ENCODE data around the gene CCDC40. TPM values are rescaled to one million over a fixed set of nuclear protein-coding genes. Genes with fewer than 3 reads are reported as not detected.

Gene CCDC40
- total and polyA plus RNA-seq, 2 of the 13 experiments (the other 11 are each of a cell fraction or from before 2014, with no cell fraction given): 4.1 to 5.5 TPM

DNA sequence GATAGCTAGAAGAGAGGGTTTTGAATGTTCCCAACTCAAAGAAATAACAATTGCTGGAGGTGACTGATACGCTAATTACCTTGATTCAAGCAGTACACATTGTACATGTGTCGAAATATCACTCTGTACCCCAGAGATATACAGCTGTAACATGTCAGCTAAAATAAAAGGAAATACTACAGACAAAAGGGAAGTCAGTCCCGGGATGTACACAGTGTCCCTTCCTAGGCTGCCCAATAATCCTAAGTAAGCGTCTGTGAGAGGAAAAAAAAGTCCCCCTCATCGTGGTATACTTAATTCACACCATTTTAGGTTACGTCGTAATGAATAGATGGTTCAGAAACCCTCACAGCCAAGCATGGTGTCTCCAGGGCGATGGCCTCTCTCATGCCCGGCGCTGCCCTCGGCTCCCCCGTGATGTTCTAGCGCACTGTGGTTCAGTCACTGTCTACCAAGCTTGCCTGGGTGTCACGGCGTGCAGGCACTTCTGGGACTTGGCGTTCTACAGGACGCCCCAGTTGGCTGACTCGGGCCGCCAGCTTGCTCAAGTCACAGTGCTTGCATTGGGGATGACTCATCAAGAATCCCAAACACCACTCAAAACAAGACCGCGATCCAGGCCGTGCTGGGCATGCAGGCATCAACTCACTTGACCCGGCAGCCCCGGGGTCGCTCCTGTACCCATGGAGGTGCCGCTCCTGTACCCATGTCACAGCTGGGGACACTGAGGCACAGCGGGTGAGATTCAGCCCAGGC, 27.6 kb downstream of the CCDC40 start (continued):
- no peak for TF ChIP-seq NFYB (CRISPR knock-in tag; IDR thresholded peaks at IDR 0.05)
- TF ChIP-seq, protein P1, sequence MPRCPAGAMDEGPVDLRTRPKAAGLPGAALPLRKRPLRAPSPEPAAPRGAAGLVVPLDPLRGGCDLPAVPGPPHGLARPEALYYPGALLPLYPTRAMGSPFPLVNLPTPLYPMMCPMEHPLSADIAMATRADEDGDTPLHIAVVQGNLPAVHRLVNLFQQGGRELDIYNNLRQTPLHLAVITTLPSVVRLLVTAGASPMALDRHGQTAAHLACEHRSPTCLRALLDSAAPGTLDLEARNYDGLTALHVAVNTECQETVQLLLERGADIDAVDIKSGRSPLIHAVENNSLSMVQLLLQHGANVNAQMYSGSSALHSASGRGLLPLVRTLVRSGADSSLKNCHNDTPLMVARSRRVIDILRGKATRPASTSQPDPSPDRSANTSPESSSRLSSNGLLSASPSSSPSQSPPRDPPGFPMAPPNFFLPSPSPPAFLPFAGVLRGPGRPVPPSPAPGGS (CRISPR knock-in tag; IDR thresholded peaks at IDR 0.05): no peak
- no peak for TF ChIP-seq ZNF766 (CRISPR knock-in tag; IDR thresholded peaks at IDR 0.05; ENCODE audit: borderline replicate concordance)
- no peak for TF ChIP-seq ZNF577 (CRISPR knock-in tag; IDR thresholded peaks at IDR 0.05; ENCODE audit: borderline replicate concordance, low read depth)
- TF ChIP-seq, protein P2, sequence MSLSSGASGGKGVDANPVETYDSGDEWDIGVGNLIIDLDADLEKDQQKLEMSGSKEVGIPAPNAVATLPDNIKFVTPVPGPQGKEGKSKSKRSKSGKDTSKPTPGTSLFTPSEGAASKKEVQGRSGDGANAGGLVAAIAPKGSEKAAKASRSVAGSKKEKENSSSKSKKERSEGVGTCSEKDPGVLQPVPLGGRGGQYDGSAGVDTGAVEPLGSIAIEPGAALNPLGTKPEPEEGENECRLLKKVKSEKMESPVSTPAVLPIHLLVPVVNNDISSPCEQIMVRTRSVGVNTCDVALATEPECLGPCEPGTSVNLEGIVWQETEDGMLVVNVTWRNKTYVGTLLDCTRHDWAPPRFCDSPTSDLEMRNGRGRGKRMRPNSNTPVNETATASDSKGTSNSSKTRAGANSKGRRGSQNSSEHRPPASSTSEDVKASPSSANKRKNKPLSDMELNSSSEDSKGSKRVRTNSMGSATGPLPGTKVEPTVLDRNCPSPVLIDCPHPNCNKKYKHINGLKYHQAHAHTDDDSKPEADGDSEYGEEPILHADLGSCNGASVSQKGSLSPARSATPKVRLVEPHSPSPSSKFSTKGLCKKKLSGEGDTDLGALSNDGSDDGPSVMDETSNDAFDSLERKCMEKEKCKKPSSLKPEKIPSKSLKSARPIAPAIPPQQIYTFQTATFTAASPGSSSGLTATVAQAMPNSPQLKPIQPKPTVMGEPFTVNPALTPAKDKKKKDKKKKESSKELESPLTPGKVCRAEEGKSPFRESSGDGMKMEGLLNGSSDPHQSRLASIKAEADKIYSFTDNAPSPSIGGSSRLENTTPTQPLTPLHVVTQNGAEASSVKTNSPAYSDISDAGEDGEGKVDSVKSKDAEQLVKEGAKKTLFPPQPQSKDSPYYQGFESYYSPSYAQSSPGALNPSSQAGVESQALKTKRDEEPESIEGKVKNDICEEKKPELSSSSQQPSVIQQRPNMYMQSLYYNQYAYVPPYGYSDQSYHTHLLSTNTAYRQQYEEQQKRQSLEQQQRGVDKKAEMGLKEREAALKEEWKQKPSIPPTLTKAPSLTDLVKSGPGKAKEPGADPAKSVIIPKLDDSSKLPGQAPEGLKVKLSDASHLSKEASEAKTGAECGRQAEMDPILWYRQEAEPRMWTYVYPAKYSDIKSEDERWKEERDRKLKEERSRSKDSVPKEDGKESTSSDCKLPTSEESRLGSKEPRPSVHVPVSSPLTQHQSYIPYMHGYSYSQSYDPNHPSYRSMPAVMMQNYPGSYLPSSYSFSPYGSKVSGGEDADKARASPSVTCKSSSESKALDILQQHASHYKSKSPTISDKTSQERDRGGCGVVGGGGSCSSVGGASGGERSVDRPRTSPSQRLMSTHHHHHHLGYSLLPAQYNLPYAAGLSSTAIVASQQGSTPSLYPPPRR (CRISPR knock-in tag; IDR thresholded peaks at IDR 0.05; ENCODE audit: borderline replicate concordance): no peak
- TF ChIP-seq SAFB2 (CRISPR knock-in tag; IDR thresholded peaks at IDR 0.05; ENCODE audit: borderline replicate concordance, low read depth): no peak
- TF ChIP-seq POGZ (CRISPR knock-in tag; IDR thresholded peaks at IDR 0.05): no peak
- TF ChIP-seq ZNF589 (CRISPR knock-in tag; conservative IDR thresholded peaks at IDR 0.05): no peak
- no peak for TF ChIP-seq SRSF9 (IDR thresholded peaks at IDR 0.05; ENCODE audit: borderline replicate concordance, insufficient read depth, low read depth, low read length, poor library complexity, severe bottlenecking)
- TF ChIP-seq ZNF350 (CRISPR knock-in tag; IDR thresholded peaks at IDR 0.05; ENCODE audit: borderline replicate concordance, low read depth): 0 out of 2 replicates have a peak, but pooled peaks have one; percentile 37
- no peak for TF ChIP-seq ZNF451 (CRISPR knock-in tag; IDR thresholded peaks at IDR 0.05)
- TF ChIP-seq MAFF (IDR thresholded peaks at IDR 0.05; ENCODE audit: low read depth, low read length): peak; percentile 47; the same call in 1 of the 2 replicates
- TF ChIP-seq IKZF4 (CRISPR knock-in tag; IDR thresholded peaks at IDR 0.05; ENCODE audit: borderline replicate concordance, low read depth, not compliant biosample characterization): no peak
- TF ChIP-seq ZBTB38 (CRISPR knock-in tag; IDR thresholded peaks at IDR 0.05): peak; percentile 94
- TF ChIP-seq, protein P3, sequence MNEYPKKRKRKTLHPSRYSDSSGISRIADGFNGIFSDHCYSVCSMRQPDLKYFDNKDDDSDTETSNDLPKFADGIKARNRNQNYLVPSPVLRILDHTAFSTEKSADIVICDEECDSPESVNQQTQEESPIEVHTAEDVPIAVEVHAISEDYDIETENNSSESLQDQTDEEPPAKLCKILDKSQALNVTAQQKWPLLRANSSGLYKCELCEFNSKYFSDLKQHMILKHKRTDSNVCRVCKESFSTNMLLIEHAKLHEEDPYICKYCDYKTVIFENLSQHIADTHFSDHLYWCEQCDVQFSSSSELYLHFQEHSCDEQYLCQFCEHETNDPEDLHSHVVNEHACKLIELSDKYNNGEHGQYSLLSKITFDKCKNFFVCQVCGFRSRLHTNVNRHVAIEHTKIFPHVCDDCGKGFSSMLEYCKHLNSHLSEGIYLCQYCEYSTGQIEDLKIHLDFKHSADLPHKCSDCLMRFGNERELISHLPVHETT (CRISPR knock-in tag; conservative IDR thresholded peaks at IDR 0.05): no peak
- 0 out of 2 replicates have a peak, but pooled peaks have one; percentile 23 for TF ChIP-seq ZNF335 (CRISPR knock-in tag; IDR thresholded peaks at IDR 0.05)
- peak; percentile 78 for TF ChIP-seq ZNF644 (CRISPR knock-in tag; IDR thresholded peaks at IDR 0.05; ENCODE audit: low read depth)
- no peak for TF ChIP-seq ZNF468 (CRISPR knock-in tag; IDR thresholded peaks at IDR 0.05)
- TF ChIP-seq ZNF615 (CRISPR knock-in tag; IDR thresholded peaks at IDR 0.05; ENCODE audit: borderline replicate concordance): no peak
- TF ChIP-seq SAP130 (CRISPR knock-in tag; IDR thresholded peaks at IDR 0.05; ENCODE audit: low read depth): no peak; the same call in 1 of the 2 replicates
- TF ChIP-seq MIER3 (CRISPR knock-in tag; IDR thresholded peaks at IDR 0.05; ENCODE audit: borderline replicate concordance): no peak; the same call in 1 of the 2 replicates
